Measurements from ENCODE around the gene SLX4.
"Not testable (repeated sequence)": the region's sequence is repeated elsewhere in the genome, so short reads cannot be mapped to it uniquely, and the experiment has no call there.

Gene SLX4, protein sequence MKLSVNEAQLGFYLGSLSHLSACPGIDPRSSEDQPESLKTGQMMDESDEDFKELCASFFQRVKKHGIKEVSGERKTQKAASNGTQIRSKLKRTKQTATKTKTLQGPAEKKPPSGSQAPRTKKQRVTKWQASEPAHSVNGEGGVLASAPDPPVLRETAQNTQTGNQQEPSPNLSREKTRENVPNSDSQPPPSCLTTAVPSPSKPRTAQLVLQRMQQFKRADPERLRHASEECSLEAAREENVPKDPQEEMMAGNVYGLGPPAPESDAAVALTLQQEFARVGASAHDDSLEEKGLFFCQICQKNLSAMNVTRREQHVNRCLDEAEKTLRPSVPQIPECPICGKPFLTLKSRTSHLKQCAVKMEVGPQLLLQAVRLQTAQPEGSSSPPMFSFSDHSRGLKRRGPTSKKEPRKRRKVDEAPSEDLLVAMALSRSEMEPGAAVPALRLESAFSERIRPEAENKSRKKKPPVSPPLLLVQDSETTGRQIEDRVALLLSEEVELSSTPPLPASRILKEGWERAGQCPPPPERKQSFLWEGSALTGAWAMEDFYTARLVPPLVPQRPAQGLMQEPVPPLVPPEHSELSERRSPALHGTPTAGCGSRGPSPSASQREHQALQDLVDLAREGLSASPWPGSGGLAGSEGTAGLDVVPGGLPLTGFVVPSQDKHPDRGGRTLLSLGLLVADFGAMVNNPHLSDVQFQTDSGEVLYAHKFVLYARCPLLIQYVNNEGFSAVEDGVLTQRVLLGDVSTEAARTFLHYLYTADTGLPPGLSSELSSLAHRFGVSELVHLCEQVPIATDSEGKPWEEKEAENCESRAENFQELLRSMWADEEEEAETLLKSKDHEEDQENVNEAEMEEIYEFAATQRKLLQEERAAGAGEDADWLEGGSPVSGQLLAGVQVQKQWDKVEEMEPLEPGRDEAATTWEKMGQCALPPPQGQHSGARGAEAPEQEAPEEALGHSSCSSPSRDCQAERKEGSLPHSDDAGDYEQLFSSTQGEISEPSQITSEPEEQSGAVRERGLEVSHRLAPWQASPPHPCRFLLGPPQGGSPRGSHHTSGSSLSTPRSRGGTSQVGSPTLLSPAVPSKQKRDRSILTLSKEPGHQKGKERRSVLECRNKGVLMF (N-terminal part only)

GRCh38 chr16:3611146-3611975 is at the start of gene SLX4:
Gene SLX4 (minus strand): TSS chr16:3611606. CDS start chr16:3608964, 2,642 bp downstream.
- DNase-seq (ENCODE audit: insufficient read length, low spot score) = peak; percentile 97
- no peak for FAIRE-seq
- TF ChIP-seq, protein P1, sequence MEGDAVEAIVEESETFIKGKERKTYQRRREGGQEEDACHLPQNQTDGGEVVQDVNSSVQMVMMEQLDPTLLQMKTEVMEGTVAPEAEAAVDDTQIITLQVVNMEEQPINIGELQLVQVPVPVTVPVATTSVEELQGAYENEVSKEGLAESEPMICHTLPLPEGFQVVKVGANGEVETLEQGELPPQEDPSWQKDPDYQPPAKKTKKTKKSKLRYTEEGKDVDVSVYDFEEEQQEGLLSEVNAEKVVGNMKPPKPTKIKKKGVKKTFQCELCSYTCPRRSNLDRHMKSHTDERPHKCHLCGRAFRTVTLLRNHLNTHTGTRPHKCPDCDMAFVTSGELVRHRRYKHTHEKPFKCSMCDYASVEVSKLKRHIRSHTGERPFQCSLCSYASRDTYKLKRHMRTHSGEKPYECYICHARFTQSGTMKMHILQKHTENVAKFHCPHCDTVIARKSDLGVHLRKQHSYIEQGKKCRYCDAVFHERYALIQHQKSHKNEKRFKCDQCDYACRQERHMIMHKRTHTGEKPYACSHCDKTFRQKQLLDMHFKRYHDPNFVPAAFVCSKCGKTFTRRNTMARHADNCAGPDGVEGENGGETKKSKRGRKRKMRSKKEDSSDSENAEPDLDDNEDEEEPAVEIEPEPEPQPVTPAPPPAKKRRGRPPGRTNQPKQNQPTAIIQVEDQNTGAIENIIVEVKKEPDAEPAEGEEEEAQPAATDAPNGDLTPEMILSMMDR (IDR thresholded peaks at IDR 0.05; ENCODE audit: insufficient read depth, missing control alignments) = no peak

DNA sequence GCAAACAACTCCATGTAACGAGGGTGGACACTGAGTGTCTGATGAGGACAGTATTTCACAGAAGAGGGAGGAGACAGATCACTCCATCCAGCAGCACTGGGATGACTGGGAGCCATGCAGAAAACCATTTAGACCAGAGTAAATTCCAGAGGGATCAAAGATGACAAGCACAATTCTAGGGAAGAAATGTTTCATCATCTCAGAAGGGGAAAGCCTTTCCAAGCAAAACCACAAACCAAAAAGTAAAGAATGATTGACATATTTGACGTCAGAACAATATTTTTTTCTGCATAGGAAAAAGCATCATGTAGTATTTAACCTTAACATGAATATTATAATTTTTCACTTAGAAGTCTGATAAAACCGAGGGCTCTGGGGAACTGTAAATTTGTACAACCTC is 47.8 kb upstream of the SLX4 start:
- TF ChIP-seq, protein P1 (IDR thresholded peaks at IDR 0.05; ENCODE audit: insufficient read depth, missing control alignments) = no peak
- no peak for DNase-seq (ENCODE audit: insufficient read length, low spot score)
- no peak for FAIRE-seq

- DNase-seq (ENCODE audit: insufficient read length, low spot score) (no peak), FAIRE-seq (no peak)
- TF ChIP-seq, protein P1 (IDR thresholded peaks at IDR 0.05; ENCODE audit: insufficient read depth, missing control alignments) = no peak
These were observed 45.4 kb upstream of the SLX4 start for GRCh38 chr16:3656491-3657468.

DNA sequence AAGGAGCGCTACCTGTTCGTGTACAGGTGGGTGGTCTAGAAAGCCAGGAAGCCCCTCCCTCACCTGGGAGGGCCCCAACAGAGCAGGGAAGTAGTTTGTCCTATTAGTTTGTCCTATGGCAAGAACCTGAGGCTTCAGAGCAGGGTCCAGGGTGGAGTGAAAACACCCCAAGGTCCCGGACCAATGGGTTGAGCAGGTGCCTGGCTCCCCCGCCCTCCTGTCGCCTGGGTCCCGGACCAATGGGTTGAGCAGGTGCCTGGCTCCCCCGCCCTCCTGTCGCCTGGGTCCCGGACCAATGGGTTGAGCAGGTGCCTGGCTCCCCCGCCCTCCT is 44.7 kb upstream of the SLX4 start:
- not testable (repeated sequence) for FAIRE-seq; DNase-seq (ENCODE audit: insufficient read length, low spot score)

GRCh38 chr16:3655396-3656159 is 44.2 kb upstream of the SLX4 start:
- DNase-seq (ENCODE audit: insufficient read length, low spot score) = no peak
- no peak for FAIRE-seq
- TF ChIP-seq, protein P1 (IDR thresholded peaks at IDR 0.05; ENCODE audit: insufficient read depth, missing control alignments) = no peak

- DNase-seq (ENCODE audit: insufficient read length, low spot score) = no peak
- FAIRE-seq = no peak
- TF ChIP-seq, protein P1 (IDR thresholded peaks at IDR 0.05; ENCODE audit: insufficient read depth, missing control alignments) = no peak
These were observed 43.6 kb upstream of the SLX4 start for GRCh38 chr16:3655030-3655395.
